Measurements from ENCODE around the gene KIAA0753.

Gene KIAA0753

DNA sequence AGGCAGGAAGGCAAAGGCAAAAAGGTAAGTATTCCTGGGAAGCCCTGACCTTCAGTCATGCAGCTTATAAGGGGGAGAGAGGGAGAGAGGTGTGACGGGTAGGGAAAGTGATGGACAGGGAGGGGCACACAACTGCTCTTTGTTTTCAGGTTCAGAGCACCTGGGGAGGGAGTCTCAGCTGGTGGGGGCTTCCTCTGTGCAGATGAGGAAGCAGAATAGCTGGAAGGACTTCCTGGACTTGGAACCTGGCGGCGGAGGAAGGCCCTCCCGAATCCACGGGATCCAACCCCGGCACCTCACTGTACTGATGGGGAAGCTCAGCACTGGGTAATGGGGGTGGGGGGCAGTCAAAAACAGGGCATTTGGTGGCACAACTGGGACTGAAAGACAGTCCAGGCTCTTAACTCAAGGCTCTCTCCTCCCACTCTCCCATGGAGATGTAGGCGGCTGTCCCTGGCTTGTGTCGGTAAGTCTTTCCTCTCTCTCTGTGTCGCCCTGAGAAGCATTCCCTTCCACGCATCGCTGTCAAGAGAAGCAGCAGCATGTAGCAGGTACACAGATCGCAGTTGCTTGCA lies 72.2 kb downstream of the KIAA0753 start:
- DNase-seq: no peak

- no peak for DNase-seq
Measured at GRCh38 chr17:6567528-6568183, 72.9 kb downstream of the KIAA0753 start.

- no peak for DNase-seq
Measured at GRCh38 chr17:6561446-6561845, 79.1 kb downstream of the KIAA0753 start.

DNA sequence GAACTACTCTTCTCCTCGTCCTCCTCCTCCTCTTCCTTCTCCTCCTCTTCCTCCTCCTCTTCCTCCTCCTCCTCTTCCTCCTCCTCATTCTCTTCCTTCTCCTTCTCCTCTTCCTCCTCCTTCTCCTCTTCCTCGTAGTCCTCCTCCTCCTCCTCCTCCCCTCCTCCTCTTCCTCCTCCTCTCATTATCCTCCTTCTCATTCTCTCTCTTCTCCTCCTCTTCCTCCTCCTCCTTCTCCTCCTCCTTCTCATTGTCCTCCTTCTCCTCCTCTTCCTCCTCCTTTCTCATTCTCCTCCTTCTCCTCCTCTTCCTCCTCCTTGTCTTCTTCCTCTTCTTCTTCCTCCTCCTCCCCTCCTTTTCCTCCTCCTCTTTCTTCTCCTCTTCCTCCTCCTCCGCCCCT lies 80.0 kb downstream of the KIAA0753 start:
- DNase-seq: no peak

GRCh38 chr17:6559753-6560215 lies 80.7 kb downstream of the KIAA0753 start:
- DNase-seq: no peak

DNA sequence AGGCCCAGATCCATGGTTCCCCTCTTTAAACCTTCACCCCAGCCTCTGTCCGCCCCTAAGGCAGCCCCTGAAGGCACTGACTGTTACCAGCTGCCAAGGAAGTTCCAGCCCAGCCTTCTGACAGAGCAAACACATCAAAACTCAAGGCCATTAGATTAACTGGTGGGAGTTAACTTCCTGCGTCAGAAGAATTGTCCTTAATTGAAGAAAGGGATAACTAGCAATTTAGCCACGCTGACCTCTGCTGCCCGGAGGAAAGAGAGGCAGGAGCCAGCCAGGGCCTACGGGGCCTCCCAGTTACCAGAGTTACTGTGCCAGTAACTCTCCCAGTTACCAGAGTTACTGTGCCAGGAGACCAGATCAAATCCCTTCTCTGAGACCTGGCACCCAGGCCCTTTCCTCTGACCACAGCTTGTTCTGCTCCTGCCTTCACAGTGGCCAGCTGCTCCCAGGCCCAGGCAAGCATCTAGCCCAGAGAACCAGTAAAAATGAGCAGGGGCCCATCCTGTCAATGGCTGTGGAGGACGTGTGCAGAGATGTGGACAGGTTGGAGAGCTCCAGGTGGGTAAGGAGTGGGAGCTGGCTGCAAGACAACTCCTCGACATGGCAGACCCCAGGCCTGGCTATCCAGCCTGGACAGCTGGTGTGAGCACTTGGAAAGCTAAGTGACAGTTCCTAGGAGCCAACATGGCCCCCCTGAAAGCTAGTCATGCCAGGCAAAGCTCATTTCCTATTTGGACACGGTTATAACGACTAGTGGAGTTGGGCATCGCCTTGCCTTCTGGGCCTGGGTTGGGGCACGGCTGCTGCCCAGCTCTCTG lies 81.4 kb downstream of the KIAA0753 start:
- no peak for DNase-seq

DNA sequence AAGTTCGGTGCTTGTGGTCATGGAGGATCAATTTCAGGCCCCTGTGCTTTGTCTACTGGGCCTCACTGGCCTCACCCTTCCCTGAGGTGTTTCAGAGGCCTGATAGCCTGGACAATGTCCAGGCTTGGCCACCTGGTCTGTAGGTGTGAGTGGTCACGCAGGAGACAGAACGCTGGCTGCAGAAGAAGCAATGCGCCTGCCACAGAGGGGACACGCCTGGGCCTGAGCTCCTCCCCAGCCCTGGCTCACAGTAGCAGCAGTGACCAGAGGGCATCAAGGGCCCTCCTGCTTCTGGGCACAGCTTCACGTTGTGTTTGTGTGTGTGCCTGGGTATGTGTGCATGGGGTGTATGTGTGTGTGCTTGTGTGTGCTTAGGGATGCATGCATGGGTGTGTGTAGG lies 82.2 kb downstream of the KIAA0753 start:
- no peak for DNase-seq

DNA sequence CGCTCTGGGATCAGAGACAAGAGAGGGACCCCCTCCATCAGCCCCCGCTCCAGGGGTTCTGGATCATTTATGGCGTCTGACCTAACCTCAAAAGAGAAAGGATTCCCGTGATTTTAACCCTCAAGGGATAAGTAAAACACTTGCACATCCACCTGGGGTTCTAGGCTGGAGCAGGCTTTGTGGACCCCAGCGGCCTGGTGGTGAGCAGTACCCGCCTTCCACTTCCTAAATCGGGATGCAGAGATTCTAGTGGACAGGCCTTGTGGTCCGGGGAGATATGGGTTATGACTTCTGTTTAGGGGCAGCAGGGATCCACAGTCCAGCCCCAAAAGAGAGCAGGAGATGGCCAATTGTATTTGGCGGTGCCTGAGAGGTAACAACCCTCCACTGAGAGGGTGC lies 83.5 kb downstream of the KIAA0753 start:
- DNase-seq: no peak

- no peak for DNase-seq
Measured at GRCh38 chr17:6556121-6557039, 84.1 kb downstream of the KIAA0753 start, which contains the start of gene PITPNM3. TSS of gene PITPNM3 (minus strand) at chr17:6556555. CDS start at chr17:6556406, 149 bp downstream.

GRCh38 chr17:6555331-6556120 lies 85.0 kb downstream of the KIAA0753 start:
- DNase-seq: no peak

DNA sequence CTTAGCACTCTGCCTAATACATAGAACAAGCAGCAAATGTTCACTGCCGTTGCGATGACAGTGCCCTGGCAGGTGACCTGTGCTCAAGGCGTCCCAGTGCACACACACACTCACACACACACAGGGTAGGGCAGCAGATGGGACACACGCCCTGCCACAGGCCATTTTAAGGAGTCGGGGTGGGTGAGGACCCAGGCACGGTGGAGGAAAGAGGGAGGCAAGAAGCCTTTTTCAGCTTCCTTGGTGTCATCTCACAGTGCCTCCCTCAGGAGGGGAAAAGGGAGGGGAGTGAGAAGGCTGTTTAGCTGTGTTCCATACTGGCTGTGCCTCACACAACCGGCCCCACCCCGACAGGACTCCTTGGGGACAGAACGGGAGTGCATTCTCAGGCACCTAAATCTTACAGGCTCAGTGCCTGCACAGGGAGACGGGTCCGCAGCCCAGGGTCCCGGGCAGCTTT lies 85.6 kb downstream of the KIAA0753 start:
- DNase-seq: no peak

GRCh38 chr17:6554342-6554741 lies 86.2 kb downstream of the KIAA0753 start:
- DNase-seq: no peak

DNA sequence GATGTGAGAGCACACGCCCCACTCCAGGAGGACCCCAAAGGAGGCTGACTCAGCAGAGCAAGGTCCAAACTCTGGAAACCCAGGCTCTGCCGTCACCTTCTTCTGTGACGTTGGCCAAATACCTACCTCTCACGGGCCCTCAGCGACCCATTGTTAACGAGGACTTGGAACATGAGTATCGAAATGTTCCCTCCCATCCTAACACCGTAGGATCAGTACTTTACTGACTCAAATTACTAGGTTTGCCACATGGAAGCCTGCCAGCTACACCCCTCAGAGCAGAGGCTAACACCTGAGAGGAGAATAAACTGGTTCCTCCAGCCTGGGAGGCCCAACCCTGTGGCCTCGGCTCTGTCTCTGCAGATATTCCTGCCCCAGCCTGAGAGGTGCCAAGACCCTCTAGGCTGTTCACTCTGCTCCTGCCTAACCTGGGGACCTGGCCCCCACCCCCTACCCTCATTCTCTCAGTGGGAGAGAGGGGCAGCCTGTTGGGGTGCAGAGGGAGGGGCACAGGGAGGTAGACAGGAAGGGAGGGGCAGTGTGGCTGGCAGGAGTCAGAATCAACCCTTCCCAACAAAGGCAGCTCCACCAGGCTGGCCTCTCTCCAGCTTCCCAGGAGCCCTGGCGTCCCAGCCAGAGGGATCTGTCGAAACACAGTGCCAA lies 88.5 kb downstream of the KIAA0753 start:
- no peak for DNase-seq

GRCh38 chr17:6551356-6551755 lies 89.2 kb downstream of the KIAA0753 start:
- DNase-seq: no peak

GRCh38 chr17:6549384-6550036 lies 91.0 kb downstream of the KIAA0753 start:
- no peak for DNase-seq

DNA sequence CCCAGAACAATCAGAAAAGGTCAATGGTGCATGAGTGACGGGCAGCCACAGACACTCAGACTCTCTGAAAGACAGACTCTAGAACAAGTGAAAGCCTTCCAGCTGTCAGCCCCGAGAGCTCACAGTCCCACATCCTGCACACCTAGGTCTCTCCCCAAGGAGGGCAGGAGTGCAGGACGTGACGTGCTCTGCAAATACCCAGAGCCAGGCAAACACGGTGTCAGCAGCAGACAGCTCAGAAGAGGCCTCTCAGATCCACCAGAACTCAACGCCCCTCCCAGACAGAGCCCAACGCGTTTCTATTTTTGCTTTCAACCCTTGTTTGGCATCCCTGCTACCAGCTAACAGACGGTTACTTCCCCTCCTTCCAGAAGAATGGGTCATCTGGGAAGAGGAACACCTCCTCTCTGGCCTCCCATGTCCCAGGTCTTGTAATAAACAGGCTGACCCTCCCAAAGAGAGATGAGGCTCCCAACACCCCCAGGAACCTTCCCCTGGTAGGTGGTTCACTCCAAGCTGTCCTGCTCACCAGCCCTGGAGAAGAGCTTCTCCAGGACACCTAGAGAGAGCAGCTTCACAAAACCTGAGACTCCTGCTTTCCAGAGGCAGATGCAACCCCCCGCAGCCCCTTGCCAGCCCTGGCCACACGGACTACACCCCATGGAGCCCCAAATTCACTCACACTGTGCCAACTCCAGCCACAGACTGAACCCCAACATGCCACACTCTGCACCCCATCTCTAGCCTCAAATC lies 91.8 kb downstream of the KIAA0753 start:
- no peak for DNase-seq

- DNase-seq: no peak
Measured at GRCh38 chr17:6548034-6548433, 92.5 kb downstream of the KIAA0753 start.

DNA sequence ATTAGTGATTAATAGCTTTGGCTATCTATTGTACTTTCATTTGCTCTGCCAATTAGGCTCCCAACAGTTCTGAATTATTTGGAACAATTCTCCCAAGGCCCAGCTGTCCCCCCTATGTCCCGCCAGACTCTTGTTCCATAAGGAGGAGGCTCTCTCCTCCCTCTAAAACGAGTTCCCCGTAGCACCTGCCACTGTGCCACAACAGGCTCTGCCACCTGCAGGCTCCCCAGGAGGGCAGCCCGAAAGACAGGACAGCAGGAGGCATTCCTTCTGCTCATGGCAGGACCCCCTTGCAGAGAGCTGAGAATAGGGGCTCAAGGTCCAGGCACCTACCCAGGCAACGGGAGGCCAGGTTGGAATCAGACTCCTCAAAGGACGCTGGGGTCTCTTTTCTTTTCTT lies 93.2 kb downstream of the KIAA0753 start:
- no peak for DNase-seq

DNA sequence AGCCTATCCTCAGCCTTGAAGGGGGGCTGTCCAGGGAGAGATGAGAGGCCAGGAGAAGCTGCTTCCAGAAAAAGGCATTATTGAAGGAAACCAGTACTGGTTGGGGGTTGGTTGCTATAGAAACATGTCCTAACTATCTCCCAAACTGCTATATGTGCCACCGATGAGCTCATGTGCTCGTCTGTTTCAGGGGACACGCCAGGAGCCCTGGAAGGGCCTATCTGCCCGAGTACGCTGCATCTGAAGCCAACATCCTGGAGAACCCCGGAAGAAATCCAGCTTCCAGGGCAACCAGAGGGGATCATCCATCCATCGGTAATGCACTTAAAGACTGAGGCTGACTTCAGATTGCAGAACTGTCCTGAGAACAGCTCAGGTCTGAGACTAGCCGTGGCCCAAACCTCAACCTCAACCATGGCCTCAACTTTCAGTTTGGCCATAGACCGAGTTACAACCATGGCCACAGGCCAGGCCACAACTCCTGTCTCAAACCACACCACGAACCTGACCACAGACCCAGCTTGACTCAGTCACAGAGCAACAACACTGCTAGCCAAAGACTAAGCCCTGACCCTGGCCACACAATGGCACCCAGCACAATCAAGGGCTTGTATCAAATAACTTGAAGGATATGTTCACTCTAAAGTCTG lies 94.3 kb downstream of the KIAA0753 start:
- DNase-seq: no peak

Data from CD4-positive, alpha-beta T cell treated with Interleukin-10 for 1 hour (primary cell).